Osteocyte (in vitro differentiated cells): ENCODE data around the gene PRR9. TPM values are rescaled to one million over a fixed set of nuclear protein-coding genes. Genes with fewer than 3 reads are reported as not detected.
A peak's percentile ranks its signal among the peaks of the same experiment; 100 is the strongest.

Experiments used
- DNase-seq: peaks from one replicate; pipeline ENCODE4 v3.0.0; 2021; ENCODE audit warnings: mixed read lengths; ENCODE audit not compliant: unreplicated experiment; ENCODE audit errors: extremely low spot score
- H3K27ac Mint-ChIP-seq: one replicate; pipeline ENCODE4 v1.8.0; 2021; ENCODE audit warnings: mild to moderate bottlenecking, mixed read lengths; ENCODE audit not compliant: unreplicated experiment
- H3K27me3 Mint-ChIP-seq: one replicate; pipeline ENCODE4 v1.8.0; 2021; ENCODE audit warnings: mixed read lengths; ENCODE audit not compliant: unreplicated experiment
- H3K36me3 Mint-ChIP-seq: one replicate; pipeline ENCODE4 v1.8.0; 2021; ENCODE audit warnings: mixed read lengths; ENCODE audit not compliant: unreplicated experiment
- H3K4me1 Mint-ChIP-seq: one replicate; pipeline ENCODE4 v1.8.0; 2021; ENCODE audit warnings: mixed read lengths; ENCODE audit not compliant: unreplicated experiment
- H3K4me3 Mint-ChIP-seq: one replicate; pipeline ENCODE4 v1.8.0; 2021; ENCODE audit warnings: mild to moderate bottlenecking, moderate library complexity, mixed read lengths; ENCODE audit not compliant: unreplicated experiment
- H3K9me3 Mint-ChIP-seq: one replicate; pipeline ENCODE4 v1.8.0; 2021; ENCODE audit warnings: mixed read lengths; ENCODE audit not compliant: unreplicated experiment
- CTCF ChIP-seq: fragments of 200-600 bp; sonication (generic); IDR thresholded peaks from 2 replicates; pipeline ENCODE4 v1.5.0; 2021; ENCODE audit warnings: antibody characterized with exemption, mild to moderate bottlenecking, moderate library complexity
- total RNA-seq: library from RNA; stranded (reverse); gene quantifications from 2 replicates; pipeline ENCODE4 v1.2.1, GENCODE V29; 2021

PRR9 gene
- total RNA-seq, 1 donor from 2014 or later = not detected

GRCh38 chr1:153238527-153238926 lies 21.1 kb downstream of the PRR9 start:
- no peak for TF ChIP-seq CTCF
- Mint-ChIP-seq H3K4me1 (no peaks in the 10 kb centered on the region), H3K4me3 (no peak overlapping the region), H3K9me3 (no peaks in the 10 kb centered on the region), H3K27me3 (no peaks in the 10 kb centered on the region), H3K27ac (no peak overlapping the region), H3K36me3 (no peaks in the 10 kb centered on the region)
- DNase-seq = no peak

GRCh38 chr1:153242160-153242559 lies 24.8 kb downstream of the PRR9 start:
- H3K9me3 Mint-ChIP-seq = peaks cover 7% of the 10 kb centered on the region
- no peaks in the 10 kb centered on the region for H3K27me3 Mint-ChIP-seq
- peak; percentile 19 for DNase-seq
- no peak for TF ChIP-seq CTCF
- H3K36me3 Mint-ChIP-seq = no peaks in the 10 kb centered on the region
- H3K27ac Mint-ChIP-seq = no peak overlapping the region
- no peaks in the 10 kb centered on the region for H3K4me1 Mint-ChIP-seq
- no peak overlapping the region for H3K4me3 Mint-ChIP-seq

- Mint-ChIP-seq H3K4me3 (no peak overlapping the region), H3K9me3 (peaks cover 7% of the 10 kb centered on the region), H3K36me3 (no peaks in the 10 kb centered on the region), H3K27me3 (no peaks in the 10 kb centered on the region), H3K27ac (no peak overlapping the region), H3K4me1 (no peaks in the 10 kb centered on the region)
- DNase-seq = peak; percentile 75
- no peak for TF ChIP-seq CTCF
These were observed 28.1 kb downstream of the PRR9 start for GRCh38 chr1:153245466-153245865.

GRCh38 chr1:153246018-153246417 lies 28.6 kb downstream of the PRR9 start:
- Mint-ChIP-seq H3K27ac (no peak overlapping the region), H3K27me3 (no peaks in the 10 kb centered on the region), H3K4me1 (no peaks in the 10 kb centered on the region), H3K36me3 (no peaks in the 10 kb centered on the region), H3K9me3 (peaks cover 7% of the 10 kb centered on the region), H3K4me3 (no peak overlapping the region)
- no peak for TF ChIP-seq CTCF
- no peak for DNase-seq

GRCh38 chr1:153246825-153247224 lies 29.4 kb downstream of the PRR9 start:
- H3K27me3 Mint-ChIP-seq = no peaks in the 10 kb centered on the region
- no peaks in the 10 kb centered on the region for H3K36me3 Mint-ChIP-seq
- no peak overlapping the region for H3K27ac Mint-ChIP-seq
- TF ChIP-seq CTCF = no peak
- H3K9me3 Mint-ChIP-seq = peaks cover 7% of the 10 kb centered on the region
- H3K4me3 Mint-ChIP-seq = no peak overlapping the region
- no peak for DNase-seq
- no peaks in the 10 kb centered on the region for H3K4me1 Mint-ChIP-seq
